Cardiac fibroblast (primary cell): ENCODE data around the gene RNF182.

ENCODE experiments used
- DNase-seq, 2 donors: peaks; one replicate each; pipeline versions ENCODE4 v3.0.0 to v3.0.0-alpha.2; 2010; ENCODE audit warnings: low read depth in 2 of 2
- H3K4me3 ChIP-seq, 2 donors: replicated peaks in 1 of 2; 1 replicate in 1 of 2; 2 replicates in 1 of 2; pipeline ENCODE4 v1.5.1; 2011; ENCODE audit warnings: low read depth in 2 of 2, low read length in 2 of 2, mild to moderate bottlenecking in 2 of 2, moderate library complexity in 1 of 2
- CTCF ChIP-seq: IDR thresholded peaks from one replicate; pipeline ENCODE4 v1.5.1; 2011; ENCODE audit warnings: low read depth, mild to moderate bottlenecking, low read length, inconsistent platforms

The RNF182 gene

GRCh38 chr6:14026831-14027539, 102.2 kb downstream of the RNF182 start:
- peak; percentile 3 to 15 for DNase-seq
- no peak overlapping the region for H3K4me3 ChIP-seq
- TF ChIP-seq CTCF: no peak

- no peak for DNase-seq
- no peak for TF ChIP-seq CTCF
- no peak overlapping the region for H3K4me3 ChIP-seq
Measured at GRCh38 chr6:14028631-14029030, 103.9 kb downstream of the RNF182 start.

- no peak for DNase-seq
- no peak overlapping the region for H3K4me3 ChIP-seq
- TF ChIP-seq CTCF: no peak
Measured at GRCh38 chr6:14029605-14030004, 104.9 kb downstream of the RNF182 start.
